SU-DHL-6 (cell line): ENCODE measurements around the gene CPNE4.

Source experiments
- CTCF ChIP-seq: fragments of 200-600 bp; sonication (generic); IDR thresholded peaks from one replicate; pipeline ENCODE4 v1.5.1; 2017; ENCODE audit warnings: antibody characterized with exemption, mild to moderate bottlenecking, low read length, moderate library complexity; ENCODE audit not compliant: insufficient read depth, poor library complexity, severe bottlenecking
- EZH2phosphoT487 ChIP-seq: fragments of 200-600 bp; sonication (generic), shearing (Covaris generic); conservative IDR thresholded peaks from 2 replicates; pipeline ENCODE4 v1.6.1; 2018; ENCODE audit warnings: mild to moderate bottlenecking, antibody characterized with exemption, low read length, moderate library complexity, mixed read lengths

GRCh38 chr3:132064114-132064513 is 29.3 kb upstream of the CPNE4 start:
- TF ChIP-seq CTCF (no peak), EZH2phosphoT487 (no peak)
